Vagina (tissue), 2 donors: ENCODE data around the gene PPP6C.

Experiments used
- CTCF ChIP-seq, 3 experiments: fragments of 450-650 bp in 2 of 3; fragments of 200-600 bp in 1 of 3; sonication (generic) in 1 of 3; IDR thresholded peaks; one replicate each; pipeline ENCODE4 v1.5.1; 2017 to 2019; ENCODE audit warnings: antibody characterized with exemption in 3 of 3, mild to moderate bottlenecking in 2 of 3, moderate library complexity in 2 of 3
- POLR2A ChIP-seq, 2 donors: fragments of 450-650 bp; IDR thresholded peaks; one replicate each; pipeline ENCODE4 v1.6.1; 2017; ENCODE audit warnings: antibody characterized with exemption in 2 of 2, mild to moderate bottlenecking in 2 of 2, moderate library complexity in 2 of 2
- POLR2AphosphoS5 ChIP-seq, 2 donors: sonication (generic); formaldehyde crosslinking; IDR thresholded peaks; one replicate each; pipeline ENCODE4 v1.9.0; 2017; ENCODE audit warnings: antibody characterized with exemption in 2 of 2, mild to moderate bottlenecking in 2 of 2, low read depth in 1 of 2; ENCODE audit not compliant: insufficient read depth in 1 of 2

GRCh38 chr9:125214186-125214585 is 24.6 kb upstream of the PPP6C start:
- TF ChIP-seq CTCF (IDR thresholded peaks at IDR 0.05) (no peak), POLR2A (IDR thresholded peaks at IDR 0.05) (no peak), POLR2AphosphoS5 (IDR thresholded peaks at IDR 0.05; ENCODE audit: insufficient read depth in 1 of 2, low read depth in 1 of 2) (no peak)
